Measurements from ENCODE around the gene VWA8. TPM values are rescaled to one million over a fixed set of nuclear protein-coding genes. Genes with fewer than 3 reads are reported as not detected.

Gene VWA8
- total and polyA plus RNA-seq, 2 of the 13 experiments (the other 11 are each of a cell fraction or from before 2014, with no cell fraction given) = 9.1 to 17.3 TPM

- TF ChIP-seq FOSL2 (CRISPR knock-in tag; IDR thresholded peaks at IDR 0.05) (no peak), ATF5 (CRISPR knock-in tag; IDR thresholded peaks at IDR 0.05; ENCODE audit: low read depth) (no peak), ZNF280B (CRISPR knock-in tag; IDR thresholded peaks at IDR 0.05; ENCODE audit: borderline replicate concordance) (no peak), ZNF878 (CRISPR knock-in tag; IDR thresholded peaks at IDR 0.05) (no peak), ZNF543 (CRISPR knock-in tag; IDR thresholded peaks at IDR 0.05) (no peak), ZSCAN5A (CRISPR knock-in tag; IDR thresholded peaks at IDR 0.05; ENCODE audit: borderline replicate concordance) (no peak), SETDB1 (CRISPR knock-in tag; IDR thresholded peaks at IDR 0.05; ENCODE audit: borderline replicate concordance) (no peak), MAFK (conservative IDR thresholded peaks at IDR 0.05 in 1 of 2, IDR thresholded peaks at IDR 0.05 in 1 of 2; ENCODE audit: low read length in 2 of 2) (peak in 1 of 2 experiments; percentile 40; a peak in 2 of 4 replicates)
Observed at GRCh38 chr13:41702540-41702939, 258.4 kb downstream of the VWA8 start (continued).

GRCh38 chr13:41701676-41702075 lies 259.2 kb downstream of the VWA8 start:
- H3K4me2 ChIP-seq (ENCODE audit: low read depth, low read length) = no peak overlapping the region
- CTCF ChIA-PET (ENCODE audit: low intra/inter-chr PET ratio, low total read pairs) = no interaction called here
- DNase-seq (ENCODE audit: low spot score) = no peak
- TF ChIP-seq ZFP91 (CRISPR knock-in tag; IDR thresholded peaks at IDR 0.05; ENCODE audit: borderline replicate concordance) (no peak), PPARG (CRISPR knock-in tag; conservative IDR thresholded peaks at IDR 0.05) (no peak), ZNF567 (CRISPR knock-in tag; IDR thresholded peaks at IDR 0.05; ENCODE audit: borderline replicate concordance) (no peak), MIER3 (CRISPR knock-in tag; IDR thresholded peaks at IDR 0.05; ENCODE audit: borderline replicate concordance) (no peak), KDM2A (CRISPR knock-in tag; IDR thresholded peaks at IDR 0.05; ENCODE audit: borderline replicate concordance, low read depth) (no peak), MATR3 (CRISPR knock-in tag; IDR thresholded peaks at IDR 0.05) (no peak), ZNF382 (CRISPR knock-in tag; IDR thresholded peaks at IDR 0.05; ENCODE audit: borderline replicate concordance) (no peak)

More at GRCh38 chr13:41701676-41702075, 259.2 kb downstream of the VWA8 start:
- POLR2A ChIA-PET = no interaction called here
- no peak overlapping the region for H2AFZ ChIP-seq (ENCODE audit: low read length)
- H3K79me2 ChIP-seq (ENCODE audit: insufficient read depth, low read length) = no peaks in the 10 kb centered on the region
- no peaks in the 10 kb centered on the region for H3K27me3 ChIP-seq (ENCODE audit: control insufficient read depth in 1 of 2, insufficient read depth in 2 of 2, low read length in 2 of 2)
- H4K20me1 ChIP-seq (ENCODE audit: insufficient read depth, low read length) = no peaks in the 10 kb centered on the region
- FAIRE-seq = no peak
- WGBS (ENCODE audit: low lambda C conversion rate) = 97% methylated on average over 3 of the region's 3 CpGs
- peaks cover 7% of the 10 kb centered on the region; the same call in 1 of the 2 replicates for H3K4me1 ChIP-seq (ENCODE audit: insufficient read depth, low read length)
- no peak overlapping the region for H3K9ac ChIP-seq (ENCODE audit: insufficient read depth, low read depth, low read length)
- peaks cover 0 to 5% of the 10 kb centered on the region in 2 experiments; a peak in 2 of 5 replicates for H3K36me3 ChIP-seq (replicated peaks in 1 of 2; ENCODE audit: control insufficient read depth in 1 of 2, insufficient read depth in 2 of 2, low read length in 2 of 2)
- no peak overlapping the region for H3K27ac ChIP-seq (ENCODE audit: extremely low read length, insufficient read depth, low read length)
- no peaks in the 10 kb centered on the region for H3K9me3 ChIP-seq (ENCODE audit: low read length)
- ATAC-seq = no peak
- H3K4me3 ChIP-seq (replicated peaks in 1 of 3; ENCODE audit: insufficient read depth in 1 of 3, low read depth in 2 of 3, low read length in 3 of 3) = no peak overlapping the region
- BruUV-seq (replicated peaks) = no TSS peak
- intact Hi-C loops (cut with micrococcal nuclease; ENCODE audit: unreplicated experiment) (no loop called here), in situ Hi-C loops (cut with HindIII; ENCODE audit: extremely low pct_ligation_motif_present, low pct_unique_long_range_greater_than_20kb) (no loop called here)
